Neural cell (in vitro differentiated cells): ENCODE results near the gene USP3. TPM values are rescaled to one million over a fixed set of nuclear protein-coding genes. Genes with fewer than 3 reads are reported as not detected.

Experiments used
- H2AFZ ChIP-seq: fragments of 200-600, 300-800 bp; sonication (generic), shearing (Covaris generic); 2 replicates; pipeline ENCODE4 v1.6.0; 2014; ENCODE audit warnings: low read depth, mild to moderate bottlenecking, antibody characterized with exemption, low read length, moderate library complexity
- H3F3A ChIP-seq: fragments of 200-600 bp; shearing (Covaris generic); 2 replicates; pipeline ENCODE4 v1.6.1; 2016; ENCODE audit warnings: mild to moderate bottlenecking, moderate library complexity, mixed read lengths, antibody characterized with exemption, low read length; ENCODE audit not compliant: insufficient read depth, poor library complexity, severe bottlenecking
- H3K27ac ChIP-seq: fragments of 200-600, 300-800 bp; sonication (generic), shearing (Covaris generic); 2 replicates; pipeline ENCODE4 v1.5.1; 2014; ENCODE audit warnings: mild to moderate bottlenecking, low read length, moderate library complexity
- H3K27me3 ChIP-seq: fragments of 300-800, 200-600 bp; sonication (generic), shearing (Covaris generic); 2 replicates; pipeline ENCODE4 v1.6.0; 2014; ENCODE audit warnings: mild to moderate bottlenecking, low read depth, low read length, moderate library complexity; ENCODE audit not compliant: insufficient read depth
- H3K36me3 ChIP-seq: fragments of 300-800, 200-600 bp; sonication (generic), shearing (Covaris generic); 2 replicates; pipeline ENCODE4 v1.5.1; 2014; ENCODE audit warnings: mild to moderate bottlenecking, antibody characterized with exemption, low read length, moderate library complexity; ENCODE audit not compliant: insufficient read depth
- H3K4me2 ChIP-seq: fragments of 300-800, 200-600 bp; sonication (generic), shearing (Covaris generic); 2 replicates; pipeline ENCODE4 v1.6.0; 2014; ENCODE audit warnings: mild to moderate bottlenecking, low read length
- H3K4me3 ChIP-seq: fragments of 300-800, 200-600 bp; sonication (generic), shearing (Covaris generic); 2 replicates; pipeline ENCODE4 v1.5.1; 2014; ENCODE audit warnings: mild to moderate bottlenecking, low read length, moderate library complexity
- H3K79me2 ChIP-seq: fragments of 200-600 bp; shearing (Covaris generic); replicated peaks from 2 replicates; pipeline ENCODE4 v1.6.0; 2014; ENCODE audit warnings: mild to moderate bottlenecking, low read length, moderate library complexity; ENCODE audit not compliant: insufficient read depth
- H3K9ac ChIP-seq: fragments of 300-800, 200-600 bp; sonication (generic), shearing (Covaris generic); 2 replicates; pipeline ENCODE4 v1.6.1; 2016; ENCODE audit warnings: mild to moderate bottlenecking, low read length, mixed read lengths
- H3K9me2 ChIP-seq: fragments of 200-600 bp; shearing (Covaris generic); 2 replicates; pipeline ENCODE4 v1.6.1; 2016; ENCODE audit warnings: mild to moderate bottlenecking, low read length, mixed read lengths; ENCODE audit not compliant: insufficient read depth
- H3K9me3 ChIP-seq: fragments of 200-600, 300-800 bp; sonication (generic), shearing (Covaris generic); 2 replicates; pipeline ENCODE4 v1.6.1; 2016; ENCODE audit warnings: mild to moderate bottlenecking, mixed run types, low read length, moderate library complexity, mixed read lengths
- H4K20me1 ChIP-seq: fragments of 200-600 bp; shearing (Covaris generic); 2 replicates; pipeline ENCODE4 v1.6.1; 2016; ENCODE audit warnings: mild to moderate bottlenecking, mixed run types; ENCODE audit not compliant: insufficient read depth
- CTCF ChIP-seq: fragments of 450-650 bp; IDR thresholded peaks from 2 replicates; pipeline ENCODE4 v1.5.1; 2014; ENCODE audit warnings: antibody characterized with exemption, mild to moderate bottlenecking, moderate library complexity; ENCODE audit not compliant: poor library complexity, severe bottlenecking
- EP300 ChIP-seq: fragments of 450-650 bp; conservative IDR thresholded peaks from 2 replicates; pipeline ENCODE4 v1.6.1; 2014; ENCODE audit warnings: antibody characterized with exemption, mild to moderate bottlenecking, moderate library complexity; ENCODE audit not compliant: poor library complexity, severe bottlenecking
- EZH2 ChIP-seq: fragments of 200-600, 300-800 bp; shearing (Covaris generic), sonication (generic); IDR thresholded peaks from 2 replicates; pipeline ENCODE4 v1.6.1; 2014; ENCODE audit warnings: antibody characterized with exemption, low read length, borderline replicate concordance, mild to moderate bottlenecking; ENCODE audit not compliant: insufficient read depth, poor library complexity, severe bottlenecking
- MXI1 ChIP-seq: fragments of 450-650 bp; conservative IDR thresholded peaks from 2 replicates; pipeline ENCODE4 v1.6.1; 2014; ENCODE audit warnings: antibody characterized with exemption, mild to moderate bottlenecking; ENCODE audit not compliant: poor library complexity, severe bottlenecking
- POLR2AphosphoS5 ChIP-seq: IDR thresholded peaks from 2 replicates; pipeline ENCODE4 v1.6.1; 2012
- RAD21 ChIP-seq: fragments of 450-650 bp; conservative IDR thresholded peaks from 2 replicates; pipeline ENCODE4 v1.6.1; 2014; ENCODE audit warnings: antibody characterized with exemption, mild to moderate bottlenecking, moderate library complexity
- REST ChIP-seq: IDR thresholded peaks from 2 replicates; pipeline ENCODE4 v1.6.1; 2012; ENCODE audit warnings: borderline replicate concordance
- SMC3 ChIP-seq: fragments of 450-650 bp; conservative IDR thresholded peaks from 2 replicates; pipeline ENCODE4 v1.6.1; 2014; ENCODE audit warnings: antibody characterized with exemption, mild to moderate bottlenecking, moderate library complexity; ENCODE audit not compliant: poor library complexity
- TAF1 ChIP-seq: IDR thresholded peaks from 2 replicates; pipeline ENCODE4 v1.6.1; 2012; ENCODE audit warnings: low read depth
- polyA plus RNA-seq: library from polyadenylated mRNA; depleted of rRNA; stranded (reverse); fragments of >200 nt; gene quantifications from 2 replicates; pipeline ENCODE4 v1.2.3, GENCODE V29; 2014

Gene USP3
- polyA plus RNA-seq, 1 donor from 2014 or later = 68.0 TPM

- H3K9me2 ChIP-seq = no peaks in the 10 kb centered on the region
- no peak overlapping the region for H3K9ac ChIP-seq
- H3K4me2 ChIP-seq = no peak overlapping the region
- no peak overlapping the region for H3K4me3 ChIP-seq
- H2AFZ ChIP-seq = no peak overlapping the region
- H3K36me3 ChIP-seq = no peaks in the 10 kb centered on the region
- no peaks in the 10 kb centered on the region for H4K20me1 ChIP-seq
- H3F3A ChIP-seq = no peaks in the 10 kb centered on the region
- no peaks in the 10 kb centered on the region for H3K79me2 ChIP-seq
- TF ChIP-seq CTCF = no peak
- TF ChIP-seq MXI1 = no peak
- TF ChIP-seq EZH2 = no peak
- no peaks in the 10 kb centered on the region for H3K9me3 ChIP-seq
- no peaks in the 10 kb centered on the region for H3K27me3 ChIP-seq
- no peak overlapping the region for H3K27ac ChIP-seq
Observed at GRCh38 chr15:63476229-63476632, 28.2 kb upstream of the USP3 start.

GRCh38 chr15:63478243-63478642 is 26.1 kb upstream of the USP3 start:
- Histone ChIP-seq H3K27me3 (no peaks in the 10 kb centered on the region), H2AFZ (no peak overlapping the region)
- TF ChIP-seq REST = no peak
- TF ChIP-seq SMC3 = no peak
- TF ChIP-seq MXI1 = no peak
- TF ChIP-seq RAD21 = no peak
- no peak for TF ChIP-seq POLR2AphosphoS5
- no peak for TF ChIP-seq EZH2
- TF ChIP-seq EP300 = no peak
- TF ChIP-seq CTCF = no peak
- no peak for TF ChIP-seq TAF1

More at GRCh38 chr15:63478243-63478642, 26.1 kb upstream of the USP3 start:
- H3K9me3 ChIP-seq = no peaks in the 10 kb centered on the region
- no peak overlapping the region for H3K4me3 ChIP-seq
- H3K9me2 ChIP-seq = no peaks in the 10 kb centered on the region
- no peaks in the 10 kb centered on the region for H3F3A ChIP-seq
- H3K36me3 ChIP-seq = no peaks in the 10 kb centered on the region
- no peaks in the 10 kb centered on the region for H3K79me2 ChIP-seq
- H3K4me2 ChIP-seq = no peak overlapping the region
- H4K20me1 ChIP-seq = no peaks in the 10 kb centered on the region
- H3K9ac ChIP-seq = no peak overlapping the region
- H3K27ac ChIP-seq = no peak overlapping the region
